ENCODE measurements around the gene OR2H2.

OR2H2 gene

DNA sequence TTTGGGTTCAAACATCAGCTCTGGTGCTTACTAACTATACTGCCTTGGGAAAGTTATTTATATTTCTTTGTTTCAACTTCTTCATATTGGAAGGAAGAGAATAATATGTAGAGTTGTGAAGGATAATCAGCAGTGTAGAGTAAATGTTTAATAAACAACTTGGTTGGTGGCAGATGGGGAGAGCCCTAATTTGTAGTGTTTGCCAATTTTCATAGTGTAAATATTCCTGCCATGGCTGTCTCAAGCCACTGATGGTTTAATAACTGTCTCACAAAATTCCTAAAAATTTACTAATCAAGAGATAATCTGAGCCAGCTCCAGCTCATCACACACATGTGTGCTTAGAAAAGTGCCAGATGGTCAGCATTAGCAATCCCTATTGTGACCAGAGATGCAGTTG lies at the start of gene OR2H2:
Gene OR2H2 (plus strand): TSS at position 301 of the 400 bp plus-strand sequence. CDS start 2,824 bp downstream, outside the sequence.
- ATAC-seq, result no peak
- TF ChIP-seq RARB (CRISPR knock-in tag; IDR thresholded peaks at IDR 0.05), result no peak

DNA sequence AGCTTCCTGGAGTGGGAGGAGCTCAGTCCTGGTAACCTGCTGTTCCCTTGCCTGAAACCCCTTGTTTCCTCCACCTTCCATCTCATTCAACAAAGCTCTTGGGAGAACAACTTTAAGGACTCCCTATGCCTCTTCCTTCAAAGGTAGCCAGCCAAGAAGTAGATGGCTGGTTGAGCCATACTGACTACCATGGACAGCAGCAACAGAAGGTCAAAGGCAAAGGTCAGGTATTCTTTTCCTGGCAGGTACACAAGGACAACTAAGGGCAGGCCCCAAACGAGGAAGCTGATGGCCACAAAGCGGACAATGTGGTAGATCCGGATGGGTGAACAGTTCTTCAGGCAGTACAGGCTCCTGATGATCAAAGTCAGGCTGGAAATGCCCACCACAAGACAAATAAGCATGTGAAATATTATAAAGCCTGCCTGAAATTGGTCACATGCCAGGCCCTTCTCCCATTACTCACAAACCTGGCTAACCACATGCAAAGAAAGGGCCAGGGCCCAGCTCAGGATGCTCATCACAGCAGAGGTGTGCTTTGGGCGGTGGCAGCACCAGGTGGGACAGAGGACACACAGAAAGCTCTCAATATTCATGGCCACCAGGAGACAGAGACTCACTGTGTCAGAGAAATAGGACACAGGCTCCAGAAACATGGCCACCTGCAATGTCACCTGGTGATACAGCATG lies 47.1 kb upstream of the OR2H2 start:
- ATAC-seq, result no peak
- TF ChIP-seq TOX (CRISPR knock-in tag; IDR thresholded peaks at IDR 0.05; ENCODE audit: borderline replicate concordance) (no peak), ZNF565 (CRISPR knock-in tag; conservative IDR thresholded peaks at IDR 0.05; ENCODE audit: low read depth) (no peak), CSDC2 (CRISPR knock-in tag; IDR thresholded peaks at IDR 0.05) (no peak), SNAI2 (CRISPR knock-in tag; IDR thresholded peaks at IDR 0.05) (no peak), ISL1 (CRISPR knock-in tag; IDR thresholded peaks at IDR 0.05) (no peak), ZFP3 (CRISPR knock-in tag; IDR thresholded peaks at IDR 0.05) (no peak), ZNF70 (CRISPR knock-in tag; IDR thresholded peaks at IDR 0.05) (no peak)
- TF ChIP-seq, protein P1, sequence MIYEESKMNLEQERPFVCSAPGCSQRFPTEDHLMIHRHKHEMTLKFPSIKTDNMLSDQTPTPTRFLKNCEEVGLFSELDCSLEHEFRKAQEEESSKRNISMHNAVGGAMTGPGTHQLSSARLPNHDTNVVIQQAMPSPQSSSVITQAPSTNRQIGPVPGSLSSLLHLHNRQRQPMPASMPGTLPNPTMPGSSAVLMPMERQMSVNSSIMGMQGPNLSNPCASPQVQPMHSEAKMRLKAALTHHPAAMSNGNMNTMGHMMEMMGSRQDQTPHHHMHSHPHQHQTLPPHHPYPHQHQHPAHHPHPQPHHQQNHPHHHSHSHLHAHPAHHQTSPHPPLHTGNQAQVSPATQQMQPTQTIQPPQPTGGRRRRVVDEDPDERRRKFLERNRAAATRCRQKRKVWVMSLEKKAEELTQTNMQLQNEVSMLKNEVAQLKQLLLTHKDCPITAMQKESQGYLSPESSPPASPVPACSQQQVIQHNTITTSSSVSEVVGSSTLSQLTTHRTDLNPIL (CRISPR knock-in tag; IDR thresholded peaks at IDR 0.05; ENCODE audit: low read depth), result no peak

DNA sequence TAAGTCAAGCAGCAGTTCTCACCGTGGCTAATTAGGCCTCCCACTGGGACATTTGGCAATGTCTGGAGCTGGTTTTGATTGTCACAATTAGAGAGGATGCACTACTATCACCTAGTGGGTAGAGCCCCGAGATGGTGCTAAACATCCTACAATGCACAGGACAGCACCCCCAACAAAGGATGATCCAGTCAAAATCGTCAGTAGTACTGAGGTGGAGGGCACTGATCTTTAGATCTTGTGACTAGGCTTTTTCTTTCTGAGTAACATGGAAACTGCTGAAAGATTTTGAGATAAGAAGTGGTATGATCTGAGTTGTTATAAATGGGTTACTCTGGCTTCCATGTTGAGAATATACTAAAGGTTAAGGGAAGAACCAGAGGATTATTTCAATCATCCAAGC lies 37.3 kb upstream of the OR2H2 start:
- TF ChIP-seq, protein P2, sequence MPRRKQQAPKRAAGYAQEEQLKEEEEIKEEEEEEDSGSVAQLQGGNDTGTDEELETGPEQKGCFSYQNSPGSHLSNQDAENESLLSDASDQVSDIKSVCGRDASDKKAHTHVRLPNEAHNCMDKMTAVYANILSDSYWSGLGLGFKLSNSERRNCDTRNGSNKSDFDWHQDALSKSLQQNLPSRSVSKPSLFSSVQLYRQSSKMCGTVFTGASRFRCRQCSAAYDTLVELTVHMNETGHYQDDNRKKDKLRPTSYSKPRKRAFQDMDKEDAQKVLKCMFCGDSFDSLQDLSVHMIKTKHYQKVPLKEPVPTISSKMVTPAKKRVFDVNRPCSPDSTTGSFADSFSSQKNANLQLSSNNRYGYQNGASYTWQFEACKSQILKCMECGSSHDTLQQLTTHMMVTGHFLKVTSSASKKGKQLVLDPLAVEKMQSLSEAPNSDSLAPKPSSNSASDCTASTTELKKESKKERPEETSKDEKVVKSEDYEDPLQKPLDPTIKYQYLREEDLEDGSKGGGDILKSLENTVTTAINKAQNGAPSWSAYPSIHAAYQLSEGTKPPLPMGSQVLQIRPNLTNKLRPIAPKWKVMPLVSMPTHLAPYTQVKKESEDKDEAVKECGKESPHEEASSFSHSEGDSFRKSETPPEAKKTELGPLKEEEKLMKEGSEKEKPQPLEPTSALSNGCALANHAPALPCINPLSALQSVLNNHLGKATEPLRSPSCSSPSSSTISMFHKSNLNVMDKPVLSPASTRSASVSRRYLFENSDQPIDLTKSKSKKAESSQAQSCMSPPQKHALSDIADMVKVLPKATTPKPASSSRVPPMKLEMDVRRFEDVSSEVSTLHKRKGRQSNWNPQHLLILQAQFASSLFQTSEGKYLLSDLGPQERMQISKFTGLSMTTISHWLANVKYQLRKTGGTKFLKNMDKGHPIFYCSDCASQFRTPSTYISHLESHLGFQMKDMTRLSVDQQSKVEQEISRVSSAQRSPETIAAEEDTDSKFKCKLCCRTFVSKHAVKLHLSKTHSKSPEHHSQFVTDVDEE (CRISPR knock-in tag; IDR thresholded peaks at IDR 0.05), result no peak
- no peak for TF ChIP-seq ZC3H10 (CRISPR knock-in tag; IDR thresholded peaks at IDR 0.05)
- no peak for TF ChIP-seq CSDC2 (CRISPR knock-in tag; IDR thresholded peaks at IDR 0.05)
- TF ChIP-seq ZNF565 (CRISPR knock-in tag; conservative IDR thresholded peaks at IDR 0.05; ENCODE audit: low read depth), result no peak
- TF ChIP-seq TOX (CRISPR knock-in tag; IDR thresholded peaks at IDR 0.05; ENCODE audit: borderline replicate concordance), result no peak
- TF ChIP-seq BACH2 (CRISPR knock-in tag; IDR thresholded peaks at IDR 0.05; ENCODE audit: borderline replicate concordance), result no peak
- TF ChIP-seq ZFP30 (CRISPR knock-in tag; IDR thresholded peaks at IDR 0.05), result no peak
- no peak for TF ChIP-seq ZFP3 (CRISPR knock-in tag; IDR thresholded peaks at IDR 0.05)
- TF ChIP-seq, protein P1 (CRISPR knock-in tag; IDR thresholded peaks at IDR 0.05; ENCODE audit: low read depth), result no peak
- TF ChIP-seq ARNTL (CRISPR knock-in tag; IDR thresholded peaks at IDR 0.05; ENCODE audit: borderline replicate concordance, low read depth), result no peak
- TF ChIP-seq ISL1 (CRISPR knock-in tag; IDR thresholded peaks at IDR 0.05), result no peak
- no peak for TF ChIP-seq ZNF70 (CRISPR knock-in tag; IDR thresholded peaks at IDR 0.05)
- TF ChIP-seq PATZ1 (CRISPR knock-in tag; IDR thresholded peaks at IDR 0.05; ENCODE audit: borderline replicate concordance), result no peak
- no peak for ATAC-seq

DNA sequence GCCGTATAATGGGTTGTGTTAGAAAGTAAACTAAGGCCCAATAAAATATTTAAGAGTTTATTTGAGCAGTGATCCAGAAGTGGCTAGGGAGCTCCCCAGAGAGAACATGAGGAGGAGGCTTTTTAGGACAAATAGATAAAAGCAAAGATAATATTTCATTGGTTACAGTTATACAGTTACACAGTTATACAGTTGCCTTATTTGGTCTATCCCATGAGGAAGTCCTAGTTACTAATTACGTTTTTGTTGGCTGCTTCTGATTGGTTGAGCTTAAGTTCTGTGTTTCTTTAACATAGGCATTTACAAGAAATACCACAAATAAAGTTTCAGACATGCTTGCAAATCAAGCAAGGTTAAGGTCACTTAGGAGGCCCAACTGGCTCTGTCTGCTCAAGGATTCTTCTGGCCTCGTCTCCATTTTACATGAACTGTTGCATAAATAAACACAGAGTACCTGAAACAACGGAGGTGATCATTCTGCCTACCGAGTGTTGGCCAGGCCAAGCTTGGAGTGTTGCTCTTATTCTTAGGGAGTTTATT lies 32.3 kb upstream of the OR2H2 start:
- peak; percentile 98 for ATAC-seq
- TF ChIP-seq, protein P2 (CRISPR knock-in tag; IDR thresholded peaks at IDR 0.05), result no peak
- TF ChIP-seq, protein P3, sequence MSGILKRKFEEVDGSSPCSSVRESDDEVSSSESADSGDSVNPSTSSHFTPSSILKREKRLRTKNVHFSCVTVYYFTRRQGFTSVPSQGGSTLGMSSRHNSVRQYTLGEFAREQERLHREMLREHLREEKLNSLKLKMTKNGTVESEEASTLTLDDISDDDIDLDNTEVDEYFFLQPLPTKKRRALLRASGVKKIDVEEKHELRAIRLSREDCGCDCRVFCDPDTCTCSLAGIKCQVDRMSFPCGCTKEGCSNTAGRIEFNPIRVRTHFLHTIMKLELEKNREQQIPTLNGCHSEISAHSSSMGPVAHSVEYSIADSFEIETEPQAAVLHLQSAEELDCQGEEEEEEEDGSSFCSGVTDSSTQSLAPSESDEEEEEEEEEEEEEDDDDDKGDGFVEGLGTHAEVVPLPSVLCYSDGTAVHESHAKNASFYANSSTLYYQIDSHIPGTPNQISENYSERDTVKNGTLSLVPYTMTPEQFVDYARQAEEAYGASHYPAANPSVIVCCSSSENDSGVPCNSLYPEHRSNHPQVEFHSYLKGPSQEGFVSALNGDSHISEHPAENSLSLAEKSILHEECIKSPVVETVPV (CRISPR knock-in tag; IDR thresholded peaks at IDR 0.05), result no peak
- TF ChIP-seq PPARA (CRISPR knock-in tag; IDR thresholded peaks at IDR 0.05; ENCODE audit: borderline replicate concordance) (no peak), ZNF70 (CRISPR knock-in tag; IDR thresholded peaks at IDR 0.05) (no peak), ESRRG (CRISPR knock-in tag; IDR thresholded peaks at IDR 0.05) (no peak), OSR1 (CRISPR knock-in tag; IDR thresholded peaks at IDR 0.05) (no peak), TOX (CRISPR knock-in tag; IDR thresholded peaks at IDR 0.05; ENCODE audit: borderline replicate concordance) (no peak), PATZ1 (CRISPR knock-in tag; IDR thresholded peaks at IDR 0.05; ENCODE audit: borderline replicate concordance) (no peak)
